HG02642 (cell line): ENCODE data around the gene ATP1A3.
"Not testable (repeated sequence)": the region's sequence is repeated elsewhere in the genome, so short reads cannot be mapped to it uniquely, and the experiment has no call there.

Source experiments
- ATAC-seq: cut with Tn5 transposase; IDR thresholded peaks from one replicate; pipeline ENCODE4 v1.9.1; 2021; ENCODE audit warnings: mild to moderate bottlenecking; ENCODE audit not compliant: unreplicated experiment, poor library complexity

ATP1A3 gene

DNA sequence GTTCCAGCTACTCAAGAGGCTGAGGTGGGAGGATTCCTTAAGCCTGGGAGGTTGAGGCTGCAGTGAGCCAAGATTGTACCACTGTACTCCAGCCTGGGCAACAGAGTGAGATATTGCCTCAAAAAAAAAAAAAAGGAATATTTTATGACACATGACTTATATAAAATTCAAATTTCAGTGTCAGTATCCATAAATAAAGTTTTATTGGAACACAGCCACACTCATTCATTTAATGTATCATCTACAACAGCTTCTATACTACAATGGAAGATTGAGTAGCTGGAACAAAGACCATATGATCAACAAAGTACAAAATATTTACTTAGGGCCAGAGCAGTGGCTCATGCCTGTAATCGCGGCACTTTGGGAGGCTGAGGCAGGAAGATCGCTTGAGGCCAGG is 18.7 kb upstream of the ATP1A3 start:
- ATAC-seq = not testable (repeated sequence)

DNA sequence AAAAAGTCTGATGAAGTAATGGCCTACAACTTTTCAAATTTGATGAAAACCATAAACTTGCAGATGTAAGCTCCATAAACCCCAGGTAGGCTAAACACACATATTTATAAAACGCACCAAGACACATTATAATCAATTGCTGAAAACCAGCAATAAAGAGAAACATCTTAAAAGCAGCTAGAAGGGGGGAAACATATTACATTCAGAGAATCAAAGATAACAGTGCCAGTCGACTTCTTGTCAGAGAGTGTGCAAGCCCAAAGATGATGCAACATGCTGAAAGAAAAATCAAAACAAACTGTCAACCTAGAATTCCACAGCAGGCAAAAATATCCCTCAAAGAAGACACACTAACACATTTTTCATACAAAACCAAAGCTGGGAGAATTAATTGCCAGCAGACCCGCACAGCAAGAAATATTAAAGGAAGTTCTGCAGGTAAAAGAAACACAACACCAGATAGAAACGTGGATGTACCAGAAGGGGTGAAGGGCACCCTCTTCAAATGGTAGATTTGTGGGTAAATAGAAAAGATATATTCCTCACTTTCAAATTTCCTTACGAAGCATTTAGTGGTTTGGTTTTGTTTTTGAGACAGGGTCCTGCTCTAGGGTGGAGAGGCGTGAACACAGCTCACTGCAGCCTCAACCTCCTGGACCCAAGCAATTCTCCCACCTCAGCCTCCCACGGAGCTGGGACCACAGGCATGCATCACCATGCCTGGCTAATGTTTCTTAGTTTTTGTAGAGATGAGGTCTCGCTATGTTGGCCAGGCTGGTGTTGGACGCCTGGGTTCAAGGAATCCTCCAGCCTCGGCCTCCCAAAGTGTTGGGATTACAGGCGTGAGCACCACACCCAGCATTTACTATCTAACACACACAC is 16.5 kb upstream of the ATP1A3 start:
- no peak for ATAC-seq

DNA sequence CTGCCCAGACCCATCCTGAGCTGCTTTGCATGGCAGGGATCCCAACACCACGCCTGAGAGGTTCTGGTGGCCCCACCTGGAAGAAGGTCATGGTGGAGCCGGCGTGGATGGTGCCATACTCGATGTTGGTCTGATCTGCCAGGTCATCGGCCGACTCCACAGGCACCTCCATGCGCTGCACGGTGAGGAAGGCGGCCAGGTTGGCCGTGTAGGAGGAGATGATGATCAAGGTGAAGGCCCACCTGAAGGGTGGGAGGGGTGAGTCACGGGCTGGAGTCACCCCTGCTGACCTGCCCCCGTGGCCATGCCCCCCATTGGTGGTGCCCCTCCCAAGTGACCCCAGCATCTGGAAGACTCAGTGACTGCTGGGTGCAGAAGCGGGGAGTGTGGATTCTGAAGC is 12.5 kb upstream of the ATP1A3 start:
- no peak for ATAC-seq

DNA sequence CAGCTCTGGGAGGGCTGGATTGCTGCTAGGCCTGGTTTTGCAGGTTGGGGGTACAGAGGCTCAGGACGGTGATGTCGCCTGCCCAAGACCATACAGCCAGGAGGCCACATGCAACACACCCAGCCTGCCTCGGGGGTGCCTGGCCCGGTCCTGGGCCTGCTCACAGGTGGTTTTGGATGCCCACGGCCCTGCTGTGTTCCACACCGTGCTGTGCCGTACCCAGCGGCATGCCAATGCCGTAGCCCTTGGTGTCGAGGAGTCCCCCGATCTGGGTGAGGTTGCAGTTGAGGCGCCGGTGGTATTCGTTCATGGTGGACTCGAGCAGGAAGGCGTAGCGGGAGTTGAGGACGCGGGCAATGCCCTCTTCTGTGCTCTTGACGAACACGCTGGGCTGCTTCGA is 11.5 kb upstream of the ATP1A3 start:
- ATAC-seq = no peak

DNA sequence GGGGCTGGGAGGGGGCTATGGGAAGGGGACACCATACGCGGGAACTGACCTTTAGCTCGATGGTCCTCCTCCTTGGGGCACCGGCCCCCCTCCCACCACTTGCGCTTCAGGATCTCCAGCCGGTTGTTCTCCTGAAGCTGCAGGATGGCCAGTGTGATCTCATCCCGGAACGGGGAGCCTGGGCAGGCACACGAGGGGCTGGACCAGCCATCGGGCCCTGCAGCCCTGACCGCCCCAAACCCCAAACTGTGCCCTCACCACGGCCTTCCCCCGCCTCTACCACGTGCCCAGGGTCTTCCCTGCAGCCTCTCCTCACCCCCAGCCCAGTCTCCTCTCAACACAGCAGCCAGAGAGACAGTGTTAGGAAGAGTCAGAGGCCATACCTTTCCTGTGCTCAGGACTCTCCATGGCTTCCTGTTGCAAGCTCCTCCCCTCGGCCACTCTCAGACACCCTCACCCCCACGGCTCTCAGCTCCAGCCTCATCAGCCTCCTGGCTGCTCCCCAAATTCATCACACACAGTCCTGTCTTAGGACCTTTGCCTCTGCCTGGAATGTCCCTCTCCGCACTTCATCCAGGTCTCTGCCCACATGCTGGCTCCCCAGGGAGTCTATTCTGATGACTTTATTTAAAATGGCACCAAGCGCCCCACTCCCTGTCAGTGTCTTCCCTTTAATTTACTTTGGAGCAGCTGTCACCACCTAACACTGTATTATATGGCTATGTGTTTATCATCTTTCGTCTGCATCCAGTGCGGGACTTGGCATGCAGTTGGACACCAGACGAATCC is 9.7 kb upstream of the ATP1A3 start:
- ATAC-seq = no peak

DNA sequence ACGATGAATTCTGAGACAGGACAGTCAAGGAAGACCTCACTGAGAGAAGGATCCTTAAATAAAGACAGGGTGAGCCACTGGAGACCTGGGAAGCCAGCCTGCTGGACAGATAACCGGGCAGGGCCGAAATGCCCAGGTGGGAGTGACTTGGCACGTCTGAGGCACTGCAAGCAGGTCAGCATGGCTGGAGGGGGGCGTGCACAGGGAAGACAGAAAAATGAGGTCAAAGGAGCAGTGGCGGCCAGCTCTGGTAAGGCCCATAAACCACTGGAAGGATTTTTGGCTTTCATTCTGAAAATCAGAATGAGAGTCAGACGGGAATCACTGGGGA is 5.8 kb upstream of the ATP1A3 start:
- no peak for ATAC-seq

DNA sequence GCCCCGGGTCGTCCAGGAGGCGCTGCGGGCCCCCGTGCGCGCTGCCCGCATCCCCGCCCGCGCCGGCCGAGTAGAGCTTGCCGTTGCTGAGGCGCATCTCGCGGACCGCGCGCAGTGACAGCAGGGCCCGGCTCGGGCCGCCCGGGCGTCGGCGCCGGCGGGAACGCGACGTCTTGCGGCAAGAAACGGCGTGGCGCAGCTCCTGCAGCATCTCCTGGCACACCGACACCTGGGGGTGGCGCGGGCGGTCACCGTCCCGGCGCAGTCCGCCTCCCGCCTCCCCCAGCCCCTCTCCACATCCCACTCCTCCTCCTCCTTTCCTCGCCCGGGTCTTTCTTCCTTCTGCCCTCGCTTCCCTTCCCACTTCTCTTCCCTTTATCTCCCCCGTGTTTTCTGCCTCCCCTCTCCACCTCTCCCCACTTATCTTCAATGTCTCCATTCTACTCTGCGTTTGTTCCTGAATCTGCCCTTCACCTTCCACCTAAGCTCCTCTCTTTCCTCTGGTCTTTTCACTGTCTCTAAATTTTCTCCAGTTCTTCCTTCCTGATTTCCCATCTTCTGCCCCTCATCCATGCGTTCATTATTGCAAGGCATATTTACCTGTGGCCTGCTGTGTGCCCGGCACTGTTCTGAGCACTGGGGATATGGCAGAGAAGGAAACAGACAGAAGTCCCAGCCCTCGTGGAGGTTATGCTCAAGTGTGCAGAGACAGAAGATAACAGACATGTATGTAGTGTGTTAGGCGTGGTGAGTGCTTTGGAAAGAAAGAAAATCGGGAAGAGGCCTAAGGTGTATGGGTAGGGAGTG is 5.2 kb upstream of the ATP1A3 start:
- ATAC-seq = no peak

DNA sequence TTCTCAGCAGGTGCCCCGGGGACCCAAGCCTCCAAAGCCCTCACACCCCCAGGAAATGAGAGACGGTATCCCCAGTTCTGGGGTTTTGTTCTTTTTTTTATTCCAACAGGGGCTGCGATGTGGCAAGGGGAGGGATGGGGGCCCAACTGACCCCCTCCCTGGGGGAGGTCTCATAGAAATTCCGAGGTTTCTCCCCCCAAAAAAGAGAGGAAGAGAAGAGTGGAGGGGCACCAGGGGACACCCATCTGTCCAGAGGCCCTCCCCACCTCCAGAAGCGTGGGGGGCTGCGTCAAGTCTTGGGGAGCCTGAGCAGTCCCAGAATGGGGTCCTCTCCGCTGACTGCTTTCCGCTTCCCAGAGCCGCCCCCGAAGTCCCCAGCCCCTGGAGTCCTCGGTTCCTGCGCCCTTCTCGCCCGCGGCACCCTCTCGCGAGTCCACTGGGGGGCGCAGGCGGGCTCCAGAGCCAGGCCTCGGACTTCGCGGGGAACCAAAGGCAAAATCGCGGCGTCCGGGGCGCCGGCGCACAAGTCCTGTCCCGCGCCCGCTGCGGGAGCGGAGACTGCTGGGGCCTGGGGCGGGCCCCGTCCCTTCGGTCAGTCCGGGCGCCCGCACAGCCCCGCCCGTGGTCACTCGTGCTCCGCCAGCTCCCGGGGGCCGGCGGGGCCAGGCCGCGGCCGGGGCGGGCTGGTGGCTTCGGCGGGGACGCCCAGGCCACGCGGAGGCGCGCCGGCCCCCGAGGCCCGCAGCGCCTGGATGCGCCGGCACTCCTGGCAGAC is 4.4 kb upstream of the ATP1A3 start:
- ATAC-seq = no peak

DNA sequence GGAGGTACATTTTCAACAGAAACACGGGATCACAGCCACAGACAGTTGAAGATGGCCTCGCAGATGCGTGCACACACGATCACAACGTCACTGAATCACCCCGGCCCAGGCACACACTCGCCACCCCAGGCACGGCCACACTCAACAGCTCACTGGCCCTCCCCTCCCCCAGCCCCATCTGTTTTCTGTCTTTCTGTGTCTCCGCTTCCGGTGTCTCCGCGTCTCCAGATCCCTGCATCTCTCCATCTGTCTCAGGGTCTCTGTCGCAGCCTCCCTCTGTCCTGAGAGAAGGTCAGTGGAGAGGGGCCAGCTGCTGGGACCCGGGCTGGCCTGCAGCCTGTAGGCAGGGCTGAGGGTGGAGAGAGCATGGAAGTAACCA is 3.8 kb upstream of the ATP1A3 start:
- ATAC-seq = no peak

DNA sequence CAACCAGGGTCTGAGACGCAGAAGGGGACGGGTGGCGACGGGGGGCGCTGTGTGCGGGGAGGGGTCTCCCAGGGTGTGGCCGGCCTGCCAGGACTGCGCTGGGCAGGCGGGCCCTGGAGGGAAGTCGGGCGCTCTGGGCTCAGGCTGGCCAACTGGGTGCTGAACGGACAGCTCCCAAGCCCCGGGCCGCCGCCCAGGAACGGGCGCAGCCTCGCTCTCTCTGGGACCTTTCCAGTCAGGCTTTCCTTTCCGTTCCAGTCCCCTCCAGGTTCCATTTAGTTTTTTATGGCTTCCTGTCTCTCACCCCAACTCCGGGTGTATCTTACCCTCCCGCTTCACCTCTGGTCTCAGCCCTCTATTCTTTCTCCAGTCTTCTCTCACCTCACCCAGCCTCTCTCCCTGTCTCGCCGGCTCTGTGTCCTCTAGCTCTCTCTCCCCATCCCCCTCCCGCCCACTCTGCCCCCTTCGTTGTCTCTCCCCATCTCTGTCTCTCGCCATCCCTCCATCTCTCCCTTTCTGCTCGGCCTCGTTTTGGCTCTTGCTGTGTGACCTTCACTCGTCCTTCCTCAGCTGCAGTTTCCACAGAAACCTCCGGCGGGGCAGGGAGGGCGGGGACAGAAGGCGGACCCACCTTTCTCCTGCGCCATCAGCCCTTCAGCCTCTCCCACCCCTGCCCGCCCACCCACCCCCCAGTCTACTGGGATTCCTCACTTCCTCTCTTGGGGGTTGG is 3.3 kb upstream of the ATP1A3 start:
- no peak for ATAC-seq

DNA sequence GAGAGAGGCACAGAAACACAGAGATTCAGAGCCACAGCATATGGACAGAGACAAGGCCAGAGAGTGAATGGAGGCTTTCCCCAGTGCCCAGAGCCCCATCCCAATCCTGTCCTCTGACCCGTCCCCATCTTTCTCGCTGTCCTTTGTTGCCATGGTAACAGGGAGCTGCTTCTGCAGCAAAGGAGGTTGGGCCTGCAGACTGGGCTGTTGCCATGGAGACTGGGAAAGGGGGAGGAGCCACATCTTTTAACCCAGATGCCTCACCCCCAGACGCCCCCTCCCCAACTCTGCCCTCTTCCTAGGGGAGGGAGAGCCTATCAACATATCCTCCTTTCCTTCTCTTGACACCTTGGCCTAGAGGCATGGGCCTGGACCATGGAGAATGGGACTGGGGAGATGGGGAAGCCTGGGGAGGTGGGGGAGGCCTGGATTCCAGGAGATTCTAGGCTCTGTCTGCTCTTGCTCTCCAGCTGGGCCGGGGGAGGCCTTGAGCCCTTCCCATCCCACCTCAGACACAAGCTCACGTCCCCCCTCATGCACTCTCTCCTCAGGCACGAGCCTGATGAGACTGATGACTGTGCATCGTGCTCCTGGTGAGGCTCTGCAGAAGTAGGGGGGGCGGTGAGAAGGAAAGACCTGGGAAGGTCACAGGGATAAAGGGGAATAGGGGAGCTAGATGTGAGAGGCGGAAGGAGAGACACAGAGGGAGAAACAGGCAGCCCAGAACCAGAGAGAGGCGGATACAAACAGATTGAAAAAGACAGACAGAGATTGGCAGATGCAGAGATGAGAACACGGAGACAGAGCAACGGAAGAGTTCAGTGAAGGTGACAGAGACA is 2.1 kb upstream of the ATP1A3 start:
- no peak for ATAC-seq

DNA sequence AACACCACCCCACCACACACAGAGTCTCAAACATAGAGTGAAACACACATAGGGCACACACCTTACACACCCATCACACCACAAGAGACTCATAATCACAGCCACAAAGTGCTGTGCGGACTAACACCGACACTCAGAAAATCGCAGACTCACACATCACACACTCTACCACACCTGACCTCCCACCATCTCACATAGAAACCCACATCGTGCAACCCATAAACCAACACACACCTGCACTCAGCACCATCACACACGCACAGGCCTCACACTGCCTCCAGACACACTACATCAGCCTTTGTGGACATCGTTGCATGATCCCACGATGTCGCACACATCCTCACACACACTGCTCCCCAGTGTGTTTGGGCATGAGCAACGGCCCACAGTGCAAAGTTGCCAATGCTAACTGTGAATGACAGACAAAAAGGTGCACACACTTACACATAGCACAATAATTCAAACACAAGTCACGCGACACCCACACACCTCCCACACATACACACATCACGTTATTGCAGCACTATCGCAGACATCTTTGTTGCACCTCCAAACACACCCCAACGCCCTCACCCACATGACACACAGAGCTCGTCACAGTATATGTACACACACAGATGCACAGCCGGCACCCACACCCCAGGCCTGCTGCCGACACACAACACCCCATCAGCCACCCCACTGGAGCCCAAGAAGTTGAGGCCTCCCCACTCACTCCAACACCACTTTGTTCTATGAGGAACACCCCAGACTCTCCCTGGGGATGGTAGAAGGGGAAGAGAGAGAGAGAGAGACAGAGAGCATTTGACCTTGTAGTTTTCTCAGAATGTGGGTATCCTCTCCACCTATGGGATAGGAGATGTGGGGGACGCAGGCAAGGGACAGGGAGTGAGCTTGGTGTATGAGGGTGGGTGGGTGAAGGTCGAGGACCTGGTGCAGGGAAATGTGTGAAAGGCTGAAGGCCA is 1.2 kb upstream of the ATP1A3 start:
- ATAC-seq = no peak

DNA sequence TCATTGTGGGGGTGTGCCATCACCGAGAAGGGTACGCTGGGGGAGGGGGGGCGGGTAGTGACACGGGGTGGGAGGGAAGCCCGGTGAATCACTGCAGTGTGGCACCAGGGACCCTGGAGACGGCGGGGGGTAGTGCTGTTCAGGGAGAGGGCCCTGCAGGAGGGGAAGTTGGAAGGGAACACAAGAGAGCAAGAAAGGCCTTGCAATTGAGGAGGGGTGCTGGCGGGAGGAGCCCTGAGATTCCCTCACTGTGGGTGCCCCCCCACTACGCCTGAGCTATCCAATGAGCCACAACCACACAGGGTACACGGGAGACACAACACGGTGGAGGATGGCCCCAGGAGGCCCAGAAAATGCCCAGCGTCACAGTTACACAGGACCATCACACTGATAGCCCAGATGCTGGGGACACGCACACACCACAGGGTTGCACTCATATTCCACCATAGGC is 516 bp upstream of the ATP1A3 start:
- ATAC-seq = no peak

DNA sequence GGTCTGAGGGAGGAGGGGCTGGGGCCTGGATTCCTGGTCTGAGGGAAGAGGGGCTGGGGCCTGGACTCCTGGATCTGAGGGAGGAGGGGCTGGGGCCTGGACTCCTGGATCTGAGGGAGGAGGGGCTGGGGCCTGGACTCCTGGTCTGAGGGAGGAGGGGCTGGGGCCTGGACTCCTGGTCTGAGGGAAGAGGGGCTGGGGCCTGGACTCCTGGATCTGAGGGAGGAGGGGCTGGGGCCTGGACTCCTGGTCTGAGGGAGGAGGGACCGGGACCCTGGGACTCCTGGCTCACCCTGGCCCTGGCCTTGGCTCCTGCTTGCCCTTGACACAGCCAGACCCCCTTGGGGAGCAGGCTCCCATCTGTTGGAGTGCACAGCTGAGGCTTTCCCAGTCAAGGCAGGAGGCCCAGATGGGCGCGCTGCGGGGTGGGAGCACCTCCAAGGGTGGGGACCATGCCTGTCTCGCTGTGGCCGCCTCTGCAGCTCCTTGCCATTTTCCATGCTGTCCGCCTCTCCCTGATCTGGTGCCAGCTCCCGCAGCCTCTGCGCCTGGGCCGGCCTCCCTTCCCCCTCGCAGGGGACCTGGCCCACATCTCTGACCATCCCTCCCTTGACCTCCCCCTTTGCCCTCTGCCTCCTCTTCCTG is 2.0 kb downstream of the ATP1A3 start:
- ATAC-seq = not testable (repeated sequence)

DNA sequence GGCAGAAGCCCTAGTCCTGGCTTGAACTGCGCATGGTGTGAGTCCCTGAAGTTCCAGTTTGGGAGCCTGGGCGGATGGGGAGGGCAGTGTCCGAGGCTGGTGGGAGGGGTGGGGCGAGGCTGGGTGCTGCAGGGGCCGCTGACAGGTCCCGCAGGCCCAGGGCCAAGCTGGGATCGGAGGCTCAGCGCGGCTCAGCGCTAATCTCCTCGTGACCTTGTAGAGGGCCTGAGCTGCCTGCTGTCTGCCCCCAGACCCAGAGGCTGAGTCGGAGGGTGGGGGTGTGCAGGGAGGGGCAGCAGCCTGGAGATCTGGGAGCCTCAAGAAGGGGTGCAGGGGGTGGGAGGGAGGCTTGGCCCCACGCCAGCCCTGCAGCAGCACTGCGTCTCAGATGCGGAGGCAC is 3.0 kb downstream of the ATP1A3 start:
- no peak for ATAC-seq

DNA sequence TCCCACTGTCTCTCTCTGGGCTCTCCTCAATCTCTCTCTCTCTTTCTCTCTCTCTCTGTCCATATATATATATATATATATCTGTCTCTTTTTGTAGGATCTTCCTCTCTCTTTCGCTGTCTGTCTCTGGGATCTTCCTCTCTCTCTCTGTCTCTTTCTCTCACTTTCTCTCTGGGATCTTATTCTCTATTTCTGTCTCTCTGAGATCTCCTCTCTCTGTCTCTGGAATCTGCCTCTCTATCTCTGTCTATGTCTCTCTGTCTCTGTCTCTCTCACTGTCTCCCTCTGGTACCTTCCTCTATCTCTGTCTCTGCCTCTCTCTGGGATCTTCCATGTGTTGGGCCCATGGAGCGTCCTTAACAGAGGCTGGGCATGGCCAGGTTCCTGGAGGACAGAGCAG is 3.4 kb downstream of the ATP1A3 start:
- no peak for ATAC-seq

DNA sequence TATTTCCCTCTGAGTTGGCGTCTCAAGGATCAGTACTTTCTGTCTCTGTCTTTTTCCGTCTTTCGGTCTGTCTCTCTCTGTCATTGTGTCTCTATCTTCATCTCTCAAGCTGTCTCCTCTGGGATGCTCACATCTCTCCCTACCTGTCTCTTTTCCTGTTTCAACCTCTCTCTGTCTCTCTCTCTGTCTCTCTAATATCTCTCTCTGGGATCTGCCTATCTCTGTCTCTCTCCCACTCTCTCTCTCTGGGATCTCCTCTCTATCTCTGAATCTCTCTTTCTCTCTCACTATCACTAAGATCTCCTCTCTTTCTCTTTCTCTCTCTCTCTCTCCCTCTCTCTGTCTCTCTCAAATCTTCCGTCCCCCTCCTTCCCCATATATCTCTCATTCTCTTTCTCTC is 4.0 kb downstream of the ATP1A3 start:
- no peak for ATAC-seq
